Measurements from ENCODE around the gene UBA1. TPM values are rescaled to one million over a fixed set of nuclear protein-coding genes. Genes with fewer than 3 reads are reported as not detected.
A peak's percentile ranks its signal among the peaks of the same experiment; 100 is the strongest.

UBA1 gene
- total and polyA plus RNA-seq, 12 donors = 160 to 356 (median 222) TPM

DNA sequence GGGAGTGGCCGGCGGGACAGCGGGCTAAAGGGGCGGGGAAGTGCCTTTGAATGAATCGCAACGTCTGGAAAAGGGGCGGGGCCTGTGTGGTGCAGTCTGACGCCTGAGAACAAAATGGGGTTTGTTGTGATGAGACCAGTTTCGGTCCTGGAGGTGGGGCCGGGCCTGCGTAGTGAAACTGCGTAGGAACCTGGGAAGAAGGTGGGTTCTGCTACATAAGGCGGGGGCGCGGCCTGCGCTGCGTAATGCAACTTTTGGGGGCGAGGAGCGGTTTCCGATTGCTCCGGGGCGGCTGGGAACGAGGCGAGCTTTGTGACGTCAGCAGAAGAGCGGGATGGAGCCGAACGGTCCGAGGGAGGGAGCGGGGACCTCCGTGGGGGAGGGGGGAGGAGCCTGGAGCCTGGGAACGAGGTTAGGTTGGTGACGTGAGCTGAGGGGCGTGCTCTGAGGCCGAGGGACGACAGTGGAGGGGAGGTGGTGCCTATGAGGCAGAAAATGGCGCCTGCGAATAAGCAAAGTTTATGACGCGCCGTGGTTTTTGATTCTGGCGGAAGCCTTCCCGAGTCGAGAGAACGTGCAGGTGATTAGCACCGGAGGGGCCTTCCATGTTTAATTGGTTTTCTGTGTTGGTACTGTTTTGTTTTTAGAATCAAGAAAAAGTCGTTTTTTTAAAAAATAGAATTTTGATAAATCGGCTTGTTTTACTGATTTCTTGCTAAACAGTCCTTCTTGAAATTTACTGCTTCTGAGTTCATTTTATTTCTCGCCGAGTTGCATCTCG lies 39.9 kb downstream of the UBA1 start:
- H3K27ac ChIP-seq = peak overlapping the region; percentile 85 to 97 (median 96)
- H3K4me1 ChIP-seq (replicated peaks in 1 of 2) = peaks cover 0 to 13% of the 10 kb centered on the region in 2 donors
- peaks cover 7% of the 10 kb centered on the region for H3K27me3 ChIP-seq
- no peaks in the 10 kb centered on the region for H3K36me3 ChIP-seq (replicated peaks in 1 of 2)
- H3K4me3 ChIP-seq = peak overlapping the region in 2 of 4 donors; percentile 39 to 70
- 0 to 29% (median 9%) methylated on average over 16 to 51 of the region's 51 CpGs for WGBS, 4 donors
- intact Hi-C loops (cut with DNase I) = no loop called here
- H3K9me3 ChIP-seq (replicated peaks in 1 of 3) = no peaks in the 10 kb centered on the region
- TF ChIP-seq, protein P1, sequence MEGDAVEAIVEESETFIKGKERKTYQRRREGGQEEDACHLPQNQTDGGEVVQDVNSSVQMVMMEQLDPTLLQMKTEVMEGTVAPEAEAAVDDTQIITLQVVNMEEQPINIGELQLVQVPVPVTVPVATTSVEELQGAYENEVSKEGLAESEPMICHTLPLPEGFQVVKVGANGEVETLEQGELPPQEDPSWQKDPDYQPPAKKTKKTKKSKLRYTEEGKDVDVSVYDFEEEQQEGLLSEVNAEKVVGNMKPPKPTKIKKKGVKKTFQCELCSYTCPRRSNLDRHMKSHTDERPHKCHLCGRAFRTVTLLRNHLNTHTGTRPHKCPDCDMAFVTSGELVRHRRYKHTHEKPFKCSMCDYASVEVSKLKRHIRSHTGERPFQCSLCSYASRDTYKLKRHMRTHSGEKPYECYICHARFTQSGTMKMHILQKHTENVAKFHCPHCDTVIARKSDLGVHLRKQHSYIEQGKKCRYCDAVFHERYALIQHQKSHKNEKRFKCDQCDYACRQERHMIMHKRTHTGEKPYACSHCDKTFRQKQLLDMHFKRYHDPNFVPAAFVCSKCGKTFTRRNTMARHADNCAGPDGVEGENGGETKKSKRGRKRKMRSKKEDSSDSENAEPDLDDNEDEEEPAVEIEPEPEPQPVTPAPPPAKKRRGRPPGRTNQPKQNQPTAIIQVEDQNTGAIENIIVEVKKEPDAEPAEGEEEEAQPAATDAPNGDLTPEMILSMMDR (IDR thresholded peaks at IDR 0.05) = no peak
- TF ChIP-seq POLR2A (IDR thresholded peaks at IDR 0.05) = peak in 1 of 2 donors; percentile 74
- DNase-seq = peak; percentile 91 to 98 (median 96)

DNA sequence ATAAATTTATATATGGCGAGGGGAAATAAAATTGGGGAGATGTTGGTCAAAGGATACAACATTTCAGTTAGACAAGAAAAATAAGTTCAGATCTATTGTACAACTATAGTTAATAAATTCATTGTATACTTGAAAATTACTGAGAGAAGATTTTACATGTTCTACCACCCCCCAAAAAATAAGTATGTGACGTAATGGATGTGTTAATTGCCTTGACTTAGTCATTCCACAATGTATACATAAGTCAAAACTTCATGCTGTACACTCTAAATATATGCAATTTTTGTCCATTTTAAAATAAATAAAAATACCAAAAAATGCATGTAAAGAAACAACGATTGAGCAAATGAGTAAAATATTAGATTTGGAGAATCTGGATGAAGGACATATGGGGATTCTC lies 41.0 kb downstream of the UBA1 start:
- Histone ChIP-seq H3K4me1 (replicated peaks in 1 of 2) (peaks cover 0 to 13% of the 10 kb centered on the region in 2 donors), H3K9me3 (replicated peaks in 1 of 3) (no peaks in the 10 kb centered on the region), H3K27me3 (peaks cover 7% of the 10 kb centered on the region), H3K36me3 (replicated peaks in 1 of 2) (no peaks in the 10 kb centered on the region), H3K27ac (peak overlapping the region in 2 of 5 donors; percentile 89 to 97), H3K4me3 (peak overlapping the region in 1 of 4 donors; percentile 70)
- no peak for DNase-seq
- TF ChIP-seq POLR2A (IDR thresholded peaks at IDR 0.05) = no peak
- TF ChIP-seq, protein P1 (IDR thresholded peaks at IDR 0.05) = no peak
- intact Hi-C loops (cut with DNase I) = no loop called here
- 51 to 70% (median 61%) methylated on average over 3 of the region's 3 CpGs for WGBS, 4 donors

DNA sequence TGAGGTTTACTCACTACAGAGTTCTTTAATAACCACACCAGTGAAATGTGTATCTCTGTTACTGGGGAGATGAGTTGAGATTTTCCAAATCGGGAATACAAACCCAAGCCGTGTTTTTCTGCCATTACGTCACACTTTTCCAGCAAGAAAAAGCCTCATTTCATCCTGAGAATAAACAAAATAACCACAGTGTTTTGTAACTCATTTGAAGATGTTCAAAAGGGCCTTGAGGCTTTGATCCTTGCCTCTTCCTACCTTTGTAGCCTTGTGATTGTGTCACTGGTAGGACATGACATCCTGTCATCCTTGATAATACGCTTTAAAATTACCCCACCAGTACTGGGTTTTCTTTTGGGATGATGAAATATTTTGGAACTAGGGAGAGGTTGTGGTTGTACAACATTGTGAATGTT lies 42.1 kb downstream of the UBA1 start:
- Histone ChIP-seq H3K27me3 (peaks cover 7% of the 10 kb centered on the region), H3K4me1 (replicated peaks in 1 of 2) (peaks cover 0 to 13% of the 10 kb centered on the region in 2 donors), H3K9me3 (replicated peaks in 1 of 3) (no peaks in the 10 kb centered on the region), H3K36me3 (replicated peaks in 1 of 2) (peaks cover 0 to 2% of the 10 kb centered on the region in 2 donors), H3K4me3 (no peak overlapping the region), H3K27ac (no peak overlapping the region)
- WGBS, 4 donors = 61 to 88% (median 75%) methylated on average over 3 to 4 of the region's 4 CpGs
- intact Hi-C loops (cut with DNase I) = no loop called here
- DNase-seq = no peak
- TF ChIP-seq POLR2A (IDR thresholded peaks at IDR 0.05) = no peak
- TF ChIP-seq, protein P1 (IDR thresholded peaks at IDR 0.05) = no peak

DNA sequence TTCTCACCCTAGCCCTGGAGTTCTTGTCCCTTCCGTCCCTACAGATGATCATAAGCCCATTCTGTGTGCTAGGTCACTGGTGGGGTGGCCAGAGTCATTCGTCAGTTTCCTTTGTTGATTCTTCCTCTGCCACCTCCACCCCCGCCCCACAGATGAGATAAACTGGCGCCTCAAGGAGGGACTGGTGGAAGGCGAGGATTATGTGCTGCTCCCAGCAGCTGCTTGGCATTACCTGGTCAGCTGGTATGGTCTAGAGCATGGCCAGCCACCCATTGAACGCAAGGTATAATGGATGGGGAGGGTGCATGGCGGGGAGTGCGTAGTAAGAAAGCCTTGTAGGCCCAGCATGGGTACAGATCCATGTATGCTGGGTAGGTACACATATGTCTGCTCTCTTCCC lies 45.6 kb downstream of the UBA1 start:
- Histone ChIP-seq H3K36me3 (replicated peaks in 1 of 2) (peaks cover 0 to 23% of the 10 kb centered on the region in 2 donors), H3K4me1 (replicated peaks in 1 of 2) (peaks cover 0 to 5% of the 10 kb centered on the region in 2 donors), H3K9me3 (replicated peaks in 1 of 3) (no peaks in the 10 kb centered on the region), H3K4me3 (no peak overlapping the region), H3K27ac (no peak overlapping the region), H3K27me3 (peaks cover 7% of the 10 kb centered on the region)
- intact Hi-C loops (cut with DNase I) = no loop called here
- WGBS, 4 donors = 82 to 100% (median 91%) methylated on average over 1 to 8 of the region's 8 CpGs
- DNase-seq = no peak
- TF ChIP-seq POLR2A (IDR thresholded peaks at IDR 0.05) = no peak
- TF ChIP-seq, protein P1 (IDR thresholded peaks at IDR 0.05) = no peak

Data from adrenal gland (tissue), 12 donors.